Measurements from ENCODE around the gene SEMA4D.

Gene SEMA4D

DNA sequence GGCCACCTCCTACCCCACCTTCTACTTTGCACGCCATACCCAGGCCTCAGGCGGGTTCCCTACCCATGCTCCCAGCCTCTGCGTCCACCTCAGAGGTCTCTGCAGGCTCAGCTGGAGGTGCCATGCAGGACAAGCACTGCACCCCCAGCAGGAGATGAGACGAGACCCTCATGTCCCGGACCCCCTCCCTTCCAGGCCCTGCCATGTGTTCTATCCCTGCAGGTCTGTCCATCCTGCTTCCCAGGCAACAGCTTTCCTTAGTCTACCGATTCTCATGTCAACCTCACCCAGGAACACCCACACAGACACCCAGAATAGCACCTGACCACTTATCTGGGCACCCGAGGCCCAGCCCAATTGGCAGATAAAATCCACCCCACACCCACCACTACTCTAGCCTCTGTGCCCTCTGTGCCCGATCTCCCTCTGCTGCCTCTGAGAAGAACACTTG lies 52.1 kb downstream of the SEMA4D start:
- TF ChIP-seq, protein P1, sequence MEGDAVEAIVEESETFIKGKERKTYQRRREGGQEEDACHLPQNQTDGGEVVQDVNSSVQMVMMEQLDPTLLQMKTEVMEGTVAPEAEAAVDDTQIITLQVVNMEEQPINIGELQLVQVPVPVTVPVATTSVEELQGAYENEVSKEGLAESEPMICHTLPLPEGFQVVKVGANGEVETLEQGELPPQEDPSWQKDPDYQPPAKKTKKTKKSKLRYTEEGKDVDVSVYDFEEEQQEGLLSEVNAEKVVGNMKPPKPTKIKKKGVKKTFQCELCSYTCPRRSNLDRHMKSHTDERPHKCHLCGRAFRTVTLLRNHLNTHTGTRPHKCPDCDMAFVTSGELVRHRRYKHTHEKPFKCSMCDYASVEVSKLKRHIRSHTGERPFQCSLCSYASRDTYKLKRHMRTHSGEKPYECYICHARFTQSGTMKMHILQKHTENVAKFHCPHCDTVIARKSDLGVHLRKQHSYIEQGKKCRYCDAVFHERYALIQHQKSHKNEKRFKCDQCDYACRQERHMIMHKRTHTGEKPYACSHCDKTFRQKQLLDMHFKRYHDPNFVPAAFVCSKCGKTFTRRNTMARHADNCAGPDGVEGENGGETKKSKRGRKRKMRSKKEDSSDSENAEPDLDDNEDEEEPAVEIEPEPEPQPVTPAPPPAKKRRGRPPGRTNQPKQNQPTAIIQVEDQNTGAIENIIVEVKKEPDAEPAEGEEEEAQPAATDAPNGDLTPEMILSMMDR (IDR thresholded peaks at IDR 0.05) = no peak
- TF ChIP-seq ZFX (IDR thresholded peaks at IDR 0.05; ENCODE audit: borderline replicate concordance) = no peak
- H3K27ac ChIP-seq = no peak overlapping the region

DNA sequence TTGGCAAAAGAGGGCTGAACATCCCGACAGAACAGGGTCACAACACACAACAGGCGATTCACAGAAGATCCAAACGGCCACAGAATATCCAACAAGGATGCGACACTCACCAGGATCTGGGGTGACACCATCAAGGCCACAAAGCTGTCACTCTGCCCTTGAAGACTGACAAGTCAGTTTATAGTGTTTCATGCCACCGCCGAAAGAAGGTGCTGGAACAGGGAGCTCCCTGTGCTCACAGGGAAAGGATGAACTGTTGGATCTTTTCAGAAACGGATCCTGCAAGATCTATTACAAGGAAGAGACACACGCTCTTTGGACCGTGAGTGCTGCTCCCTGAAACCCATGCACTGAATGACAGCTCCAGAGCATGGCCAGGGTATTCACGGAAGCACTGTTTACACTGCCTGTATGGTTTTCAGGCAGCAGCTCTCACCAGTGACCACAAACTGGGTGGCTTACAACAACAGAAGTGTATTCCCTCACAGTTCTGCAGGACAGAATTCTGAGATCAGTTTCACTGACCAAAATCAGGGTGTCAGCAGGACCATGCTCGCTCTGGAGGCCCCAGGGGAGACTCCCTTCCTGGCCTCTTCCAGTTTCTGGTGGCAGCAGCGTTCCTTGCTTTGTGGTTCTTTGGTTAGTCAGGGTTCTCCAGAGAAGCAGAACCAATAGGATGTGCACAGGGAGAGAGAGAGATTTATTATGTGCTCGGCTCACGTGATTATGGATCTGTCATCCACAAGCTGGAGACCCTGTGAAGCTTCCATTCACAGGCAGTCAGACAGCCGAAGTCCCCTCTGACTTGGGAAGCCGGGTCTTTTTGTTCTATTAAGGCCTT lies 52.8 kb downstream of the SEMA4D start:
- H3K27ac ChIP-seq = no peak overlapping the region

DNA sequence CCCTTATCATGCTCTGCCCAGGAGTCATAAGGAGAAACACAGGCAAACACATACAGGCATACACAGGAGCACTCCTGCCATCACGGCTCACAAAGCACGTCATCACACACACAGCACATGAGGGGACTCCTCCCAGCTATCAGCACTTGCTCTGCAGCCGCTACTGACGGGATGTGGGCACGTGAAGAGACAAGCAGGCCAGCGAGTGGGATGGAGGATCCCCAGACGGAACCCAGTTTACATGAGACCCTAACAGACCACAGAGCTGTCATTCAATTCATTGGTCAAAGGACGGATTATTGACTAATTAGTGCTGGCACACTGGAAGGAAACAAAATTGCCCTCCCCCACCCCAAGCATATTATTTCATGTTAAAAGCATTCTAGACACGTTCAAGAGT lies 53.6 kb downstream of the SEMA4D start:
- TF ChIP-seq, protein P1 (IDR thresholded peaks at IDR 0.05) = no peak
- no peak for TF ChIP-seq ZFX (IDR thresholded peaks at IDR 0.05; ENCODE audit: borderline replicate concordance)
- no peak overlapping the region for H3K27ac ChIP-seq

More for the DNA sequence above, 52.8 kb downstream of the SEMA4D start:
- TF ChIP-seq, protein P1 (IDR thresholded peaks at IDR 0.05) = no peak
- no peak for TF ChIP-seq ZFX (IDR thresholded peaks at IDR 0.05; ENCODE audit: borderline replicate concordance)

DNA sequence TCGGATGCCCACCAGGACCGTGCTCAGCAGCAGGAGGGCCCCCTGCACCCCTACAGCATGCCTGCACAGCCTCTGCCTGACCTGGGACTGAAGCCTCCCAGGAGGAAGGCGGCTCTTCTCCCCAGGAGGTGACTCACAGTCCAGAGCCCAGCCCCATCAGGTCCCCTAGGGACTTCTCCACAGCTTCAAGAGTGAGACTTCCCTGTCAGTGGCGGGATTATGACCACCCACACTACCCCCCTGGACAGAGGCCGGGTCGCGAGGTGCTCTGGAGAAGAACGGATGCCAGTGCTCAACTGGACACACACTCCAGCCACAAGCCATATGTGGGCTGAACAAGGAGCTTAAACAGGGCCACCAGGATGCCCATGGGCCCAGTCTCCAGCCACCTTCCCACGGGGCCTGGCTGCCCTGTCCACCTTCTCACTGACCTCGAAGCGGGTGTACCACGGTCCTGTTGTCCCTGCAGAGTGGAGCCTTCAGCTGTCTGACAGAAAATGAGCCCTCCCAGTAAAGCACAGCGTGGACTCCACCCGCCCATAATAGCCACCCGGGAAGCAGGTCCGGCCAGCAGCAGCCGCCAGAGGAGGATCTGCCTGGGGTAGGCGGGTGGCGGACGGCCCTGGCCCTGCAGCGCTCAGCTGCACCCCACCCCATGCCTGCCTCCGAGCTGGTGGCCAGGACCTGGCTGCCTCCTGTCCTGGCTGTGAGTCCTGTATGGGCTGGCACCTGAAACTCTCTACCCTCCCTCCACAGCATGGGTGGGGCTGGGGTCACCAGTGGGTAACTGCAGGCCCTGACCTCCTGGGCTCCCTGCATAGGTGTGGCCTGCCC lies 54.7 kb downstream of the SEMA4D start:
- H3K27ac ChIP-seq = no peak overlapping the region
- TF ChIP-seq, protein P1 (IDR thresholded peaks at IDR 0.05) = no peak
- TF ChIP-seq ZFX (IDR thresholded peaks at IDR 0.05; ENCODE audit: borderline replicate concordance) = no peak

DNA sequence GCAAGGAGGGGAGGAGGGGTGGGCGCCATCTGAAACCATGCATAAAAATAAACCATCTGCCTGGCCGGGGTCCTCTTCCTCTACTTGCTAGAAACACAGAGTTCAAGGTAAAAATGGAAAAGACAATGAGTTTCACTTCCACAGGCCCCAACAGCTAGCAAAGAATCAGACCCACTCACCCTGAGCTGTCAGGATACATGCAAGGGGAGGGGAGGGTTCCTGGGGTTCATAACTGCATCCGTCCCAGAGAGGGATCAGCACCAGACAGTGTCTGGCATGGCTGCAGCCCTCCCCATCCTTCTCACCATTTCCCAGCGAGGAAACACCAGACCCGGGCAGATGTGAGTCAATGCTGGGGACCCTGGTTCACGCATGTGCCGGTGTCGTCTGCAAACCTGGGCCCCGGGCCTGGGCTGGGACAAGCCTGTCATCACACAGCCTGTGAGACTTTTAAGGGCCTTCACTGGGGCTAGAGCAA lies 55.4 kb downstream of the SEMA4D start:
- TF ChIP-seq, protein P1 (IDR thresholded peaks at IDR 0.05) = no peak
- TF ChIP-seq ZFX (IDR thresholded peaks at IDR 0.05; ENCODE audit: borderline replicate concordance) = no peak

DNA sequence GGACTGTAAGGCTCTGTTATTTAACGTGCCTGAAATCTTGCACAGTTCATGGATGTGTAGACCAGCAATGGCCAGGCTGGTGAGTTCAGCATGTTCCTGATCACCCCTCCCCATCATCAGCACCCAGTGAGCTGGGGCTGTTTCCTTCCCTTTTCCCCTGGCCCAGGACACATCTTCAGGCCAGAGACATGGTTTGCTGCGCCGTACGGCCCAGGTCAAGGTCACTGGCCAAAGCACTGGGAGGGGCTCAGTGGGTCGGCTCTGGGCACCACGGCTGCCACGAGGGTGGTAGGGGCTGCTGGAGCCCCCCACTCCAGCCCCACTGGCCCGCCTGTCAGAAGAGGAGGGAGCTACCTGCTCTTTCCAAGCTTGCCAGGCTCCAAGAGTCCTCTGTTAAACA lies 55.9 kb downstream of the SEMA4D start:
- H3K27ac ChIP-seq = no peak overlapping the region

More for the DNA sequence above, 55.4 kb downstream of the SEMA4D start:
- H3K27ac ChIP-seq = no peak overlapping the region

More for the DNA sequence above, 55.9 kb downstream of the SEMA4D start:
- no peak for TF ChIP-seq ZFX (IDR thresholded peaks at IDR 0.05; ENCODE audit: borderline replicate concordance)
- TF ChIP-seq, protein P1 (IDR thresholded peaks at IDR 0.05) = no peak
